ENCODE results near the gene PCSK1N.

GRCh38 chrX:48790477-48790876 is 44.9 kb downstream of the PCSK1N start:
- TF ChIP-seq CTCF (IDR thresholded peaks at IDR 0.05) (no peak), TAF1 (IDR thresholded peaks at IDR 0.05; ENCODE audit: borderline replicate concordance, low read depth, low read length) (no peak), SMC3 (IDR thresholded peaks at IDR 0.05; ENCODE audit: low read depth, low read length) (no peak), TCF12 (IDR thresholded peaks at IDR 0.05) (no peak), CHD2 (IDR thresholded peaks at IDR 0.05; ENCODE audit: low read length, partially characterized antibody) (no peak), POLR2AphosphoS5 (IDR thresholded peaks at IDR 0.05; ENCODE audit: low read depth, low read length) (no peak), NRF1 (IDR thresholded peaks at IDR 0.05; ENCODE audit: low read depth, low read length) (no peak), MXI1 (IDR thresholded peaks at IDR 0.05; ENCODE audit: low read depth, low read length) (no peak), USF1 (IDR thresholded peaks at IDR 0.05; ENCODE audit: borderline replicate concordance, low read depth) (no peak), FOSL2 (IDR thresholded peaks at IDR 0.05; ENCODE audit: borderline replicate concordance, low read depth) (no peak)

Measured in SK-N-SH (cell line).